ENCODE measurements around the gene PER3. TPM values are rescaled to one million over a fixed set of nuclear protein-coding genes. Genes with fewer than 3 reads are reported as not detected.
A peak's percentile ranks its signal among the peaks of the same experiment; 100 is the strongest.

PER3 gene
- total and polyA plus RNA-seq, 10 of the 15 experiments (the other 5 are each of a cell fraction or from before 2014, with no cell fraction given) = 0.06 to 0.64 (median 0.13) TPM; not detected in 1

GRCh38 chr1:7859406-7859805 is 75.3 kb downstream of the PER3 start:
- H3K4me3 ChIP-seq = no peak overlapping the region
- WGBS (ENCODE audit: insufficient coverage, insufficient replicate concordance, low lambda C conversion rate, missing lambda C conversion rate) = 38% methylated on average over 7 of the region's 7 CpGs
- no peak overlapping the region for H3K4me2 ChIP-seq (ENCODE audit: control insufficient read depth, insufficient read depth)
- no peaks in the 10 kb centered on the region for H4K20me1 ChIP-seq (ENCODE audit: control insufficient read depth, insufficient read depth)
- no peak overlapping the region for H3K27ac ChIP-seq (ENCODE audit: control insufficient read depth, insufficient read depth)
- H2AFZ ChIP-seq (ENCODE audit: control insufficient read depth, low read depth, low read length) = no peak overlapping the region
- H3K79me2 ChIP-seq (ENCODE audit: control insufficient read depth, insufficient read depth, low read length) = no peaks in the 10 kb centered on the region
- DNase-seq (ENCODE audit: low read depth, low spot score) (no peak), ATAC-seq (no peak), FAIRE-seq (no peak)
- intact Hi-C loops (cut with micrococcal nuclease; ENCODE audit: unreplicated experiment) = no loop called here
- ChIA-PET POLR2A (no interaction called here), CTCF (no interaction called here), RAD21 (ENCODE audit: unreplicated experiment) (no interaction called here), SMC1A (ENCODE audit: uncharacterized antibody, unreplicated experiment) (no interaction called here)
- H3K9me3 ChIP-seq (replicated peaks; ENCODE audit: control insufficient read depth, insufficient read depth, low read length) = no peaks in the 10 kb centered on the region
- no peaks in the 10 kb centered on the region for H3K36me3 ChIP-seq (ENCODE audit: control insufficient read depth in 2 of 2, insufficient read depth in 2 of 2, low read length in 1 of 2)
- in situ Hi-C loops (cut with MboI) = no loop called here
- H3K4me1 ChIP-seq (ENCODE audit: control insufficient read depth, insufficient read depth, low read length) = no peaks in the 10 kb centered on the region
- H3K27me3 ChIP-seq (replicated peaks in 1 of 2; ENCODE audit: control insufficient read depth in 2 of 2, insufficient read depth in 2 of 2, low read length in 1 of 2) = no peaks in the 10 kb centered on the region; a peak in 1 of 4 replicates
- TF ChIP-seq BACH1 (IDR thresholded peaks at IDR 0.05; ENCODE audit: borderline replicate concordance) = no peak
- peak; percentile 21; the same call in 1 of the 2 replicates for TF ChIP-seq RAD51 (IDR thresholded peaks at IDR 0.05)
- no TSS peak for BruUV-seq (replicated peaks)
- no peak overlapping the region for H3K9ac ChIP-seq (ENCODE audit: control insufficient read depth, insufficient read depth, low read length)

GRCh38 chr1:7860130-7860529 is 76.0 kb downstream of the PER3 start:
- Histone ChIP-seq H4K20me1 (ENCODE audit: control insufficient read depth, insufficient read depth) (no peaks in the 10 kb centered on the region), H3K4me2 (ENCODE audit: control insufficient read depth, insufficient read depth) (no peak overlapping the region), H3K27me3 (replicated peaks in 1 of 2; ENCODE audit: control insufficient read depth in 2 of 2, insufficient read depth in 2 of 2, low read length in 1 of 2) (no peaks in the 10 kb centered on the region; a peak in 1 of 4 replicates), H3K4me3 (no peak overlapping the region), H3K79me2 (ENCODE audit: control insufficient read depth, insufficient read depth, low read length) (no peaks in the 10 kb centered on the region), H3K27ac (ENCODE audit: control insufficient read depth, insufficient read depth) (no peak overlapping the region), H3K9me3 (replicated peaks; ENCODE audit: control insufficient read depth, insufficient read depth, low read length) (no peaks in the 10 kb centered on the region), H3K4me1 (ENCODE audit: control insufficient read depth, insufficient read depth, low read length) (no peaks in the 10 kb centered on the region), H3K36me3 (ENCODE audit: control insufficient read depth in 2 of 2, insufficient read depth in 2 of 2, low read length in 1 of 2) (no peaks in the 10 kb centered on the region), H2AFZ (ENCODE audit: control insufficient read depth, low read depth, low read length) (no peak overlapping the region), H3K9ac (ENCODE audit: control insufficient read depth, insufficient read depth, low read length) (no peak overlapping the region)
- FAIRE-seq (no peak), DNase-seq (ENCODE audit: low read depth, low spot score) (no peak), ATAC-seq (no peak)
- ChIA-PET RAD21 (ENCODE audit: unreplicated experiment) (no interaction called here), CTCF (no interaction called here), POLR2A (no interaction called here), SMC1A (ENCODE audit: uncharacterized antibody, unreplicated experiment) (no interaction called here)
- intact Hi-C loops (cut with micrococcal nuclease; ENCODE audit: unreplicated experiment) = no loop called here
- in situ Hi-C loops (cut with MboI) = no loop called here
- WGBS (ENCODE audit: insufficient coverage, insufficient replicate concordance, low lambda C conversion rate, missing lambda C conversion rate) = 27% methylated on average over 9 of the region's 9 CpGs
- BruUV-seq (replicated peaks) = no TSS peak
- TF ChIP-seq NFYB (IDR thresholded peaks at IDR 0.05; ENCODE audit: insufficient read depth, low read depth, low read length) = no peak
- TF ChIP-seq BCL11A (IDR thresholded peaks at IDR 0.05; ENCODE audit: low read depth, low read length) = no peak
- TF ChIP-seq PML (IDR thresholded peaks at IDR 0.05; ENCODE audit: low read length) = no peak
- TF ChIP-seq MLLT1 (IDR thresholded peaks at IDR 0.05) = no peak
- TF ChIP-seq CHD4 (IDR thresholded peaks at IDR 0.05) = no peak
- TF ChIP-seq PRDM15 (CRISPR knock-in tag; IDR thresholded peaks at IDR 0.05) = no peak
- TF ChIP-seq NFIC (IDR thresholded peaks at IDR 0.05; ENCODE audit: low read depth, low read length) = no peak
- no peak for TF ChIP-seq NR2C2 (IDR thresholded peaks at IDR 0.05; ENCODE audit: borderline replicate concordance, control insufficient read depth, insufficient read length, low read depth)
